Astrocyte (in vitro differentiated cells and primary cell): Measurements from ENCODE around the gene LIPC. TPM values are rescaled to one million over a fixed set of nuclear protein-coding genes. Genes with fewer than 3 reads are reported as not detected.

Source experiments
- DNase-seq: peaks from one replicate; pipeline ENCODE4 v3.0.0-alpha.2; 2010; ENCODE audit warnings: low read depth
- FAIRE-seq: peaks from 2 replicates; lab custom pipeline; 2011; peaks lifted over from hg19 to GRCh38; lab: Jason Lieb, UNC
- H2AFZ ChIP-seq: 2 replicates; pipeline ENCODE4 v1.6.0; 2012; ENCODE audit warnings: low read depth, low read length, inconsistent platforms
- H3K27ac ChIP-seq: 2 replicates; pipeline ENCODE4 v1.5.1; 2011; ENCODE audit warnings: low read depth, low read length, inconsistent platforms
- H3K27me3 ChIP-seq: 2 replicates; pipeline ENCODE4 v1.6.0; 2011; ENCODE audit warnings: low read length, inconsistent platforms; ENCODE audit not compliant: insufficient read depth
- H3K36me3 ChIP-seq: 2 replicates; pipeline ENCODE4 v1.5.1; 2011; ENCODE audit warnings: low read length, inconsistent platforms; ENCODE audit not compliant: insufficient read depth
- H3K4me1 ChIP-seq: 2 replicates; pipeline ENCODE4 v1.5.1; 2011; ENCODE audit warnings: low read length, inconsistent platforms; ENCODE audit not compliant: insufficient read depth
- H3K4me2 ChIP-seq: 2 replicates; pipeline ENCODE4 v1.6.0; 2012; ENCODE audit warnings: low read length, inconsistent platforms
- H3K4me3 ChIP-seq: 2 replicates; pipeline ENCODE4 v1.5.1; 2011; ENCODE audit warnings: low read depth, mild to moderate bottlenecking, low read length, inconsistent platforms; ENCODE audit not compliant: insufficient read depth
- H3K79me2 ChIP-seq: 2 replicates; pipeline ENCODE4 v1.6.0; 2012; ENCODE audit warnings: mild to moderate bottlenecking, low read length, inconsistent platforms; ENCODE audit not compliant: insufficient read depth
- H3K9ac ChIP-seq: 2 replicates; pipeline ENCODE4 v1.6.0; 2012; ENCODE audit warnings: mild to moderate bottlenecking, low read length, inconsistent platforms
- H3K9me3 ChIP-seq: 2 replicates; pipeline ENCODE4 v1.5.1; 2012; ENCODE audit warnings: low read depth, mild to moderate bottlenecking, low read length, inconsistent platforms; ENCODE audit not compliant: insufficient read depth
- H4K20me1 ChIP-seq: 2 replicates; pipeline ENCODE4 v1.6.0; 2012; ENCODE audit warnings: low read length, inconsistent platforms; ENCODE audit not compliant: insufficient read depth
- H3K27ac Mint-ChIP-seq: one replicate; pipeline ENCODE4 v1.8.0; 2021; ENCODE audit warnings: mild to moderate bottlenecking, mixed read lengths; ENCODE audit not compliant: unreplicated experiment
- H3K27me3 Mint-ChIP-seq: one replicate; pipeline ENCODE4 v1.8.0; 2021; ENCODE audit warnings: low read depth, mixed read lengths; ENCODE audit not compliant: unreplicated experiment
- H3K36me3 Mint-ChIP-seq: one replicate; pipeline ENCODE4 v1.8.0; 2021; ENCODE audit warnings: low read depth, mixed read lengths; ENCODE audit not compliant: unreplicated experiment
- H3K4me1 Mint-ChIP-seq: one replicate; pipeline ENCODE4 v1.8.0; 2021; ENCODE audit warnings: low read depth, mixed read lengths; ENCODE audit not compliant: unreplicated experiment
- H3K4me3 Mint-ChIP-seq: one replicate; pipeline ENCODE4 v1.8.0; 2021; ENCODE audit warnings: mild to moderate bottlenecking, moderate library complexity, mixed read lengths; ENCODE audit not compliant: unreplicated experiment
- H3K9me3 Mint-ChIP-seq: one replicate; pipeline ENCODE4 v1.8.0; 2021; ENCODE audit warnings: mild to moderate bottlenecking, mixed read lengths; ENCODE audit not compliant: unreplicated experiment
- EZH2 ChIP-seq: IDR thresholded peaks from 2 replicates; pipeline ENCODE4 v1.6.1; 2012; ENCODE audit warnings: mild to moderate bottlenecking, low read length, inconsistent platforms; ENCODE audit not compliant: insufficient read depth
- total RNA-seq: library from RNA; stranded (reverse); gene quantifications from 2 replicates; pipeline ENCODE4 v1.2.1, GENCODE V29; 2021
- TF ChIP-seq, protein P1 (sequence below): IDR thresholded peaks from 2 replicates; pipeline ENCODE4 v1.5.1; 2011; ENCODE audit warnings: low read depth, mild to moderate bottlenecking, inconsistent platforms, low read length, moderate library complexity; ENCODE audit not compliant: insufficient read depth

The LIPC gene
- total RNA-seq, 1 donor from 2014 or later: not detected

DNA sequence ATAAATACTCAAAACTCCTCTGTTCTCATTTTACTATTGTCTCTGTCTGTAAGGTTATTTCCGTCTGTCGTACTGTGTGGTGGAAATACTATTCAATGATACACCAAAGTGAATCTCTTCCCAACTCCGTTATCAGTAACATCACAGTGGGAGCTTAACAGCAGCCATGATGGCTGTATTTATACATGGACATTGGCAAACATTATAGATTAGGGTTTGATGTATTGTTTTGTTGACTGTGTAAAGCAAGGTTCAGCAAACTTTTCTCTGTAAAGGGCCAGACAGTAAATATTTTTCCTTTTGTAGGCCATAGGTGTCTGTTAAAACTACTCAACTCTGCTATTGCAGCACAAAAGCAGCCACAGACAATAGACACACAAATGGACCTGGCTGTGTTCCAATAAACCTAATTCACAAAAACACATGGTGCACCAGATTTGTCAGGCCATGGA is 23.2 kb downstream of the LIPC start:
- Histone ChIP-seq H3K79me2 (no peaks in the 10 kb centered on the region), H3K9ac (no peak overlapping the region), H3K4me1 (peaks cover 12% of the 10 kb centered on the region), H3K27me3 (peaks cover 32% of the 10 kb centered on the region), H3K36me3 (no peaks in the 10 kb centered on the region), H3K4me2 (no peak overlapping the region), H2AFZ (no peak overlapping the region), H4K20me1 (no peaks in the 10 kb centered on the region), H3K27ac (no peak overlapping the region), H3K9me3 (no peaks in the 10 kb centered on the region), H3K4me3 (no peak overlapping the region)
- Mint-ChIP-seq H3K36me3 (peaks cover 1% of the 10 kb centered on the region), H3K4me3 (no peak overlapping the region), H3K9me3 (no peaks in the 10 kb centered on the region), H3K4me1 (peaks cover 22% of the 10 kb centered on the region), H3K27ac (no peak overlapping the region), H3K27me3 (peaks cover 17% of the 10 kb centered on the region)
- FAIRE-seq (no peak), DNase-seq (no peak)
- TF ChIP-seq, protein P1, sequence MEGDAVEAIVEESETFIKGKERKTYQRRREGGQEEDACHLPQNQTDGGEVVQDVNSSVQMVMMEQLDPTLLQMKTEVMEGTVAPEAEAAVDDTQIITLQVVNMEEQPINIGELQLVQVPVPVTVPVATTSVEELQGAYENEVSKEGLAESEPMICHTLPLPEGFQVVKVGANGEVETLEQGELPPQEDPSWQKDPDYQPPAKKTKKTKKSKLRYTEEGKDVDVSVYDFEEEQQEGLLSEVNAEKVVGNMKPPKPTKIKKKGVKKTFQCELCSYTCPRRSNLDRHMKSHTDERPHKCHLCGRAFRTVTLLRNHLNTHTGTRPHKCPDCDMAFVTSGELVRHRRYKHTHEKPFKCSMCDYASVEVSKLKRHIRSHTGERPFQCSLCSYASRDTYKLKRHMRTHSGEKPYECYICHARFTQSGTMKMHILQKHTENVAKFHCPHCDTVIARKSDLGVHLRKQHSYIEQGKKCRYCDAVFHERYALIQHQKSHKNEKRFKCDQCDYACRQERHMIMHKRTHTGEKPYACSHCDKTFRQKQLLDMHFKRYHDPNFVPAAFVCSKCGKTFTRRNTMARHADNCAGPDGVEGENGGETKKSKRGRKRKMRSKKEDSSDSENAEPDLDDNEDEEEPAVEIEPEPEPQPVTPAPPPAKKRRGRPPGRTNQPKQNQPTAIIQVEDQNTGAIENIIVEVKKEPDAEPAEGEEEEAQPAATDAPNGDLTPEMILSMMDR: no peak
- TF ChIP-seq EZH2: no peak

DNA sequence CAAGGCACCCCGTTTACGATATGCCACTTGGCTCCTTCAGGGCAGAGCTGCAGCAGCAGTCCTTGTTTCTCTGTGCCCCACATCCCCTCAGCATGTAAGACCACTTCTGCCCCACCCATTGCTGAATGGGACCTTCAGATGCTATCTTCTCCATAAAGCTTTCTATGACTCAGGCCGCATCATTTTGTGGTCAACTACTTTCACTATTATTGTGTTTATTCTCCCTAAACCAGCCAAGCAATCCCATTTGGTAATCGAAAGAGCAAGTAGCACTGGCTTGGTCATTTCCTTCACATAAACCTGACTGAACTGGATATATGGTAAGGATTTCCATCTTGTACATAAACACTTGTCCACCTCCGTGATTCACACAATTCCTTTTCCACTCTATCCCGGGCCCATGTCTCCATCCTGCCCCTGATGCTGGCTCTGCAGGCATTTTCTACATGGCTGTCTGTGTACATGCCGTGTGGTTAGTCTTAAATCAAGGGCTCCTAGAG is 25.7 kb downstream of the LIPC start:
- H2AFZ ChIP-seq: no peak overlapping the region
- no peaks in the 10 kb centered on the region for H3K9me3 ChIP-seq
- TF ChIP-seq, protein P1: no peak
- TF ChIP-seq EZH2: no peak
- H3K27ac ChIP-seq: no peak overlapping the region
- Mint-ChIP-seq H3K27ac (no peak overlapping the region), H3K4me1 (peaks cover 25% of the 10 kb centered on the region), H3K4me3 (no peak overlapping the region), H3K36me3 (peaks cover 1% of the 10 kb centered on the region), H3K9me3 (no peaks in the 10 kb centered on the region), H3K27me3 (peaks cover 7% of the 10 kb centered on the region)
- no peaks in the 10 kb centered on the region for H3K36me3 ChIP-seq
- H3K27me3 ChIP-seq: peaks cover 9% of the 10 kb centered on the region
- DNase-seq (peak; percentile 83), FAIRE-seq (peak; percentile 9)
- H3K4me1 ChIP-seq: peaks cover 12% of the 10 kb centered on the region
- no peaks in the 10 kb centered on the region for H3K79me2 ChIP-seq
- H3K4me2 ChIP-seq: peak overlapping the region; percentile 49
- H3K4me3 ChIP-seq: no peak overlapping the region
- no peaks in the 10 kb centered on the region for H4K20me1 ChIP-seq
- H3K9ac ChIP-seq: no peak overlapping the region

DNA sequence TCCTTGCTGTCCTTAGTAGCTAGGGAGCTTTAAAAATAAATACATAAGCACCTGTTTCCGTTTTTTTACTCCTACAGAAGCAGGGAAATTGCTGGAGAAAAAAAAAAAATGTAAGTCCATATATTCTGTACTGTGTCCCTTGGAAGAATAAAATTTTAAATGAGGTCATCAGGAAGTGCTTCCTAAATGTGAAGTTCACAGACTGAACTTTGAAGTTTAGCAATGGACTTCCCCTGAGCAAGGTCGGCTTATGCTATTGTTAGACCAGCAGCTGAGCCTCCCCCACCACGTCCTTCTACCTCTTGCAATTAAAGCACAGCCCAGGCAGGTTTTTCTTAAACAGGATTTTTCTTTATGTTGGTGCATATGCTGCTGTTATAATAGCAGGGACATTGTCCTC is 26.3 kb downstream of the LIPC start:
- peaks cover 12% of the 10 kb centered on the region for H3K4me1 ChIP-seq
- H3K9me3 ChIP-seq: no peaks in the 10 kb centered on the region
- no peak overlapping the region for H2AFZ ChIP-seq
- no peak overlapping the region for H3K27ac ChIP-seq
- peaks cover 27% of the 10 kb centered on the region for H3K4me1 Mint-ChIP-seq
- H3K27me3 Mint-ChIP-seq: peaks cover 3% of the 10 kb centered on the region
- DNase-seq (no peak), FAIRE-seq (no peak)
- H3K4me2 ChIP-seq: peak overlapping the region; percentile 49
- no peaks in the 10 kb centered on the region for H3K79me2 ChIP-seq
- H3K4me3 Mint-ChIP-seq: no peak overlapping the region
- H4K20me1 ChIP-seq: no peaks in the 10 kb centered on the region
- TF ChIP-seq, protein P1: no peak
- TF ChIP-seq EZH2: no peak
- no peaks in the 10 kb centered on the region for H3K9me3 Mint-ChIP-seq
- peak overlapping the region; percentile 22 for H3K27ac Mint-ChIP-seq
- no peak overlapping the region for H3K9ac ChIP-seq
- peaks cover under 1% of the 10 kb centered on the region for H3K36me3 Mint-ChIP-seq
- H3K27me3 ChIP-seq: peaks cover 8% of the 10 kb centered on the region
- no peaks in the 10 kb centered on the region for H3K36me3 ChIP-seq
- no peak overlapping the region for H3K4me3 ChIP-seq
